Effector memory CD8-positive, alpha-beta T cell (primary cell): ENCODE measurements around the gene SPDYE6.
"Not testable (repeated sequence)": the region's sequence is repeated elsewhere in the genome, so short reads cannot be mapped to it uniquely, and the experiment has no call there.

Experiments
- ATAC-seq: fragments of 150-1000 bp; cut with Tn5 transposase; replicated peaks from 2 replicates; pipeline ENCODE4 v1.10.0; 2021; ENCODE audit warnings: mild to moderate bottlenecking, moderate library complexity
- DNase-seq, 3 experiments: peaks; one replicate each; pipeline ENCODE4 v3.0.0; 2021
- H3K27ac Mint-ChIP-seq, 2 donors: one replicate each; pipeline ENCODE4 v1.8.0; 2022; ENCODE audit warnings: mild to moderate bottlenecking in 2 of 2, mixed read lengths in 2 of 2, moderate library complexity in 2 of 2
- H3K27me3 Mint-ChIP-seq, 2 donors: one replicate each; pipeline ENCODE4 v1.8.0; 2022; ENCODE audit warnings: mixed read lengths in 2 of 2
- H3K36me3 Mint-ChIP-seq: one replicate; pipeline ENCODE4 v1.8.0; 2022; ENCODE audit warnings: mild to moderate bottlenecking, moderate library complexity, mixed read lengths; ENCODE audit not compliant: insufficient read depth
- H3K4me1 Mint-ChIP-seq, 2 donors: one replicate each; pipeline ENCODE4 v1.8.0; 2022; ENCODE audit warnings: low read depth in 2 of 2, mixed read lengths in 2 of 2
- H3K4me3 Mint-ChIP-seq, 2 donors: one replicate each; pipeline ENCODE4 v1.8.0; 2022; ENCODE audit warnings: mild to moderate bottlenecking in 2 of 2, mixed read lengths in 2 of 2, moderate library complexity in 2 of 2
- H3K9me3 Mint-ChIP-seq, 2 donors: one replicate each; pipeline ENCODE4 v1.8.0; 2022; ENCODE audit warnings: mixed read lengths in 2 of 2

The SPDYE6 gene

DNA sequence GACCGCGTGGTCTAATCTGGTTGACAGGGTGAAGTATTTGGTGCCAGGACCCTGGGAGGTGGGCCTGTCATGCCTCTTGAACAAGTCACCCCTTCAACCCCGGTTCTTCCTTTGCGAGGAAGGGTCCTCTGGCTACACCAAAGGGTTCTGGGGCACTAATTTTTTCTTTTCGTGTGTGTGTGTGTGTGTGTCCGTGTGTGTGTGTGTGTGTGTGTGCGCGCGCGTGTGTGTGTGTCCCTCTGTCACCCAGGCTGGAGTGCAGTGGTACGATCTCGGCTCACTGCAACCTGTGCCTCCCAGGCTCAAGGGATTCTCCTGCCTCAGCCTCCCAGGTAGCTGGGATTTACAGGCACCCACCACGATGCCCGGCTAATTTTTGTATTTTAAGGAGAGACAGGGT is 54.9 kb downstream of the SPDYE6 start:
- peaks cover 0 to 12% of the 10 kb centered on the region in 2 donors for H3K27me3 Mint-ChIP-seq
- not testable (repeated sequence) for DNase-seq, H3K4me1 Mint-ChIP-seq, ATAC-seq, H3K27ac Mint-ChIP-seq, H3K36me3 Mint-ChIP-seq, H3K4me3 Mint-ChIP-seq, H3K9me3 Mint-ChIP-seq

DNA sequence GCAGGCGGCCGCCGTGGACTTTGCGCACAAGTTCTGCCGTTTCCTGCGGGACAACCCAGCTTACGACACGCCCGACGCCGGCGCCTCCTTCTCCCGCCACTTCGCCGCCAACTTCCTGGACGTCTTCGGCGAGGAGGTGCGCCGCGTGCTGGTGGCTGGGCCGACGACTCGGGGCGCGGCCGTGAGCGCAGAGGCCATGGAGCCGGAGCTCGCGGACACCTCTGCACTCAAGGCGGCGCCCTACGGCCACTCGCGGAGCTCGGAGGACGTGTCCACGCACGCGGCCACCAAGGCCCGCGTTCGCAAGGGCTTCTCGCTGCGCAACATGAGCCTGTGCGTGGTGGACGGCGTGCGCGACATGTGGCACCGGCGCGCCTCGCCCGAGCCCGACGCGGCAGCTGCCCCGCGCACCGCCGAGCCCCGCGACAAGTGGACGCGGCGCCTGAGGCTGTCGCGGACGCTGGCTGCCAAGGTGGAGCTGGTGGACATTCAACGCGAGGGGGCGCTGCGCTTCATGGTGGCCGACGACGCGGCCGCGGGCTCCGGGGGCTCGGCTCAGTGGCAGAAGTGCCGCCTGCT is 55.5 kb downstream of the SPDYE6 start:
- DNase-seq (no peak), ATAC-seq (no peak)
- Mint-ChIP-seq H3K27ac (no peak overlapping the region), H3K9me3 (no peaks in the 10 kb centered on the region), H3K4me3 (no peak overlapping the region), H3K27me3 (peaks cover 0 to 18% of the 10 kb centered on the region in 2 donors), H3K4me1 (peaks cover 4 to 7% of the 10 kb centered on the region in 2 donors), H3K36me3 (no peaks in the 10 kb centered on the region)

DNA sequence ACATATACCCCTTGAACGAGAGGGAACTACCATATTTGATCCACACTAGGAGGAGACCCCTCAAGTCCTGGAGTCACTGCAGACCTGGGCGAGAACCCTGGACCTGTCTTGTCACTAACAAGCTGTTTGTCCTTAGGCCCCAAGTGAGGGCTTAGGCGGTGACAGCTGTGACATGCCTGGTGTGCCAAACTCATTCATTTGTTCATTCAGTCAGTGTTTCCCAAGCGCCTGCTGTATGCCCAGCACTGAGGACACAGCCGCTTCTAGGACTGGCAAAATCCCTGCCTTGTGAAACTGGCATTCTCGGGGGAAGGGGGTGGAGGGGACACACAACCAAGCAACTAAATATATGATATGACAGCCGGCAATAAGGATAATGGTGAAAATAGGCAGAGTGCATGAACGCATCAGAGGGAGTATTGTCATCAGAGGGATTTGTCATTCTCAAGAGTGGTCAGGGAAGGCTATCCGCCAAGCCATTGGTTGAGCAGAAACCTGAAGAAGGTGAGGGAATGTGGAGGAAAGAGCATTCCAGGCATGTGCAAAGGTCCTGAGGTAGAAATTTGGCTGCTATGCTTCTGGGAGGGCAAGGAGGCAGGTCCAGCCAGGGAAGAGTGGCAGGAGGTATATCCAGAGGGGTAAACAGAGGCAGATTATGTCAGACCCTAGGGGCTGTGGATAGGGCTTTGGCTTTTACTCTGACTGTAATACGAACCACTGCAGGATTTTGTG is 58.6 kb downstream of the SPDYE6 start:
- Mint-ChIP-seq H3K36me3 (no peaks in the 10 kb centered on the region), H3K27me3 (peaks cover 0 to 43% of the 10 kb centered on the region in 2 donors), H3K4me3 (no peak overlapping the region), H3K4me1 (peaks cover 0 to 3% of the 10 kb centered on the region in 2 donors), H3K27ac (no peak overlapping the region), H3K9me3 (no peaks in the 10 kb centered on the region)
- ATAC-seq (no peak), DNase-seq (no peak)

DNA sequence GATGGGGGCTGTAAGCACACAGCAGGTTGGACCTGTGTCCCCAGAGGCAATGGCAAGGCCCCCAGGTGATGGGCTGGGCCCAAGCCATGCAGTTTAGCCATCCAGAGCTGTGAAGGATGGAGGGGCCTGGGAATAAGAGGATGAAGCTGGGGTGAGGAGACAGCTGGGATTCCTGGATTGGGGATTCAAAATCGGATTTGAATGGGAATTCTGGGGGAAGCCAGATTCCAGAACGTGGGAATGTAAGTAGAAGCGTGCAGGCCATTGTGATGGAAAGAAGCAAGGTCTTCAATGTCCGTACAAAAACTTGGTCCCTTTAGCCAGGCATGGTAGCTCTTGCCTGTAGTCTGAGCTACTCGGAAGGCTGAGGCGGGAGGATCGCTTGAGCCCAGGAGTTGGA is 59.7 kb downstream of the SPDYE6 start:
- Mint-ChIP-seq H3K4me3 (no peak overlapping the region), H3K9me3 (no peaks in the 10 kb centered on the region), H3K27ac (no peak overlapping the region), H3K27me3 (peaks cover 0 to 50% of the 10 kb centered on the region in 2 donors), H3K4me1 (peaks cover 0 to 4% of the 10 kb centered on the region in 2 donors), H3K36me3 (no peaks in the 10 kb centered on the region)
- DNase-seq (no peak), ATAC-seq (no peak)

DNA sequence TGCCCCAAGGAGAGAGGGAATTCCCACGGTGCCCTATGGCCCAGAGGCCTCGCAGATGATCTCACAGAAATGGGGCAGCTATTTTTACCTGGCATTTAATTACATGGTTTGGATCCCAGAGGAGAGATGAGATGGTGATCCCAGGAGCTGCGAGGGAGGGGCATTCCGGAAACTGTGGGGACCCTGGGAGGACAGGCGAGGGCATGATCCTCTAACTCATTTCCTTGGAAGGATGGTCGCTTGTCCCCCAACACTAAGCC is 60.1 kb downstream of the SPDYE6 start:
- H3K4me3 Mint-ChIP-seq: no peak overlapping the region
- no peaks in the 10 kb centered on the region for H3K9me3 Mint-ChIP-seq
- H3K27me3 Mint-ChIP-seq: peaks cover 0 to 54% of the 10 kb centered on the region in 2 donors

More for the DNA sequence above, 60.1 kb downstream of the SPDYE6 start:
- H3K36me3 Mint-ChIP-seq: no peaks in the 10 kb centered on the region
- H3K4me1 Mint-ChIP-seq: peaks cover 0 to 8% of the 10 kb centered on the region in 2 donors
- H3K27ac Mint-ChIP-seq: no peak overlapping the region
- ATAC-seq (no peak), DNase-seq (no peak)
